HepG2 (cell line): Measurements from ENCODE around the gene ADAT3. TPM values are rescaled to one million over a fixed set of nuclear protein-coding genes. Genes with fewer than 3 reads are reported as not detected.
A peak's percentile ranks its signal among the peaks of the same experiment; 100 is the strongest.

Experiments used
- ATAC-seq: fragments of 200-7000 bp; cut with Tn5 transposase; 3 replicates; pipeline ENCODE4 v1.9.1; 2020; ENCODE audit warnings: mild to moderate bottlenecking, moderate library complexity
- BruUV-seq: library from RNA; stranded (reverse); fragments of 400-500 nt; replicated peaks from 2 replicates; lab custom pipeline; 2021; lab: Mats Ljungman, UMichigan
- CTCF ChIA-PET: fragments of 300-600 bp; formaldehyde crosslinking; extraction: SDS; loops from one replicate; lab custom pipeline; 2021; ENCODE audit warnings: low total read pairs, inconsistent platforms, low intra/inter-chr PET ratio; lab: Yijun Ruan, JAX
- POLR2A ChIA-PET: fragments of 350-600 bp; sonication (Branson Sonifier 250); formaldehyde crosslinking; loops from one replicate; lab custom pipeline; 2020; ENCODE audit warnings: antibody characterized with exemption, inconsistent platforms; lab: Yijun Ruan, JAX
- DNase-seq: peaks from one replicate; pipeline ENCODE4 v3.0.0-alpha.2; 2015; ENCODE audit warnings: low spot score
- FAIRE-seq: peaks from 3 replicates; lab custom pipeline; 2011; peaks lifted over from hg19 to GRCh38; lab: Jason Lieb, UNC
- H2AFZ ChIP-seq: one replicate; pipeline ENCODE4 v1.6.1; 2011; ENCODE audit warnings: low read length, inconsistent platforms
- H3K27ac ChIP-seq: fragments of 300-600 bp; 3 replicates; pipeline ENCODE4 v1.8.0; 2011; ENCODE audit warnings: mixed run types, mild to moderate bottlenecking, mixed read lengths, low read length, inconsistent platforms; ENCODE audit not compliant: insufficient read depth; ENCODE audit errors: extremely low read length
- H3K27me3 ChIP-seq, 2 experiments: fragments of 200-600 bp in 1 of 2; 2 replicates in 1 of 2; 3 replicates in 1 of 2; pipeline versions ENCODE4 v1.6.0 to v1.8.0; 2011; ENCODE audit warnings: low read length in 2 of 2, mild to moderate bottlenecking in 2 of 2, moderate library complexity in 2 of 2, inconsistent platforms in 1 of 2; ENCODE audit not compliant: insufficient read depth in 2 of 2, control insufficient read depth in 1 of 2
- H3K36me3 ChIP-seq, 2 experiments: fragments of 200-600 bp in 1 of 2; replicated peaks in 1 of 2; 2 replicates in 1 of 2; 3 replicates in 1 of 2; pipeline versions ENCODE4 v1.5.1 to v1.8.0; 2011; ENCODE audit warnings: low read length in 2 of 2, inconsistent platforms in 1 of 2; ENCODE audit not compliant: insufficient read depth in 2 of 2, control insufficient read depth in 1 of 2
- H3K4me1 ChIP-seq: 2 replicates; pipeline ENCODE4 v1.5.1; 2012; ENCODE audit warnings: low read length, inconsistent platforms; ENCODE audit not compliant: insufficient read depth
- H3K4me2 ChIP-seq: 2 replicates; pipeline ENCODE4 v1.6.0; 2011; ENCODE audit warnings: low read depth, low read length, inconsistent platforms
- H3K4me3 ChIP-seq, 3 experiments: fragments of 200-600 bp in 1 of 3; sonication (generic), shearing (Covaris generic) in 1 of 3; replicated peaks in 1 of 3; 2 replicates each; pipeline ENCODE4 v1.5.1; 2011 to 2016; ENCODE audit warnings: low read length in 3 of 3, inconsistent platforms in 2 of 3, low read depth in 2 of 3, mild to moderate bottlenecking in 2 of 3, control low read depth in 1 of 3, mixed read lengths in 1 of 3; ENCODE audit not compliant: insufficient read depth in 1 of 3
- H3K79me2 ChIP-seq: one replicate; pipeline ENCODE4 v1.6.1; 2011; ENCODE audit warnings: low read length, inconsistent platforms; ENCODE audit not compliant: insufficient read depth
- H3K9ac ChIP-seq: 2 replicates; pipeline ENCODE4 v1.6.0; 2011; ENCODE audit warnings: mild to moderate bottlenecking, low read depth, low read length, inconsistent platforms; ENCODE audit not compliant: insufficient read depth
- H3K9me3 ChIP-seq: 2 replicates; pipeline ENCODE4 v1.5.1; 2012; ENCODE audit warnings: mild to moderate bottlenecking, low read length
- H4K20me1 ChIP-seq: 2 replicates; pipeline ENCODE4 v1.6.0; 2011; ENCODE audit warnings: inconsistent platforms, mild to moderate bottlenecking, low read length, moderate library complexity; ENCODE audit not compliant: insufficient read depth
- AGO2 ChIP-seq: fragments of 200-400 bp; formaldehyde crosslinking; optimal IDR thresholded peaks from 2 replicates; pipeline ENCODE3; 2017; ENCODE audit warnings: mild to moderate bottlenecking, low read depth, low read length, moderate library complexity
- ATF7 ChIP-seq, 2 experiments: fragments of 450-650 bp in 1 of 2; sonication (generic) in 1 of 2; formaldehyde crosslinking in 1 of 2; IDR thresholded peaks; 2 replicates each; pipeline versions ENCODE4 v1.4.0 to v1.6.1; 2016 to 2020; ENCODE audit warnings: antibody characterized with exemption in 1 of 2, mild to moderate bottlenecking in 1 of 2, missing genetic modification reagents in 1 of 2
- DR1 ChIP-seq: sonication (generic); formaldehyde crosslinking; IDR thresholded peaks from 2 replicates; pipeline ENCODE4 v1.8.0; 2021; ENCODE audit warnings: mild to moderate bottlenecking, missing genetic modification reagents, inconsistent platforms
- HMGXB3 ChIP-seq: sonication (generic); formaldehyde crosslinking; IDR thresholded peaks from 2 replicates; pipeline ENCODE4 v1.4.0; 2020; ENCODE audit warnings: missing genetic modification reagents, borderline replicate concordance
- IRF9 ChIP-seq: sonication (generic); formaldehyde crosslinking; IDR thresholded peaks from 2 replicates; pipeline ENCODE4 v1.8.0; 2022; ENCODE audit warnings: missing genetic modification reagents, mild to moderate bottlenecking, borderline replicate concordance
- KDM3A ChIP-seq: IDR thresholded peaks from 2 replicates; pipeline ENCODE4 v1.6.1; 2018; ENCODE audit warnings: low read depth, missing compliant biosample characterization
- MED1 ChIP-seq: sonication (generic); formaldehyde crosslinking; IDR thresholded peaks from 2 replicates; pipeline ENCODE4 v1.4.0; 2020; ENCODE audit warnings: missing genetic modification reagents
- PHF8 ChIP-seq: sonication (generic); formaldehyde crosslinking; IDR thresholded peaks from 2 replicates; pipeline ENCODE4 v1.5.0; 2020; ENCODE audit warnings: missing genetic modification reagents
- RBFOX2 ChIP-seq: fragments of 200-400 bp; formaldehyde crosslinking; IDR thresholded peaks from 2 replicates; pipeline ENCODE4 v1.6.1; 2017; ENCODE audit warnings: low read depth, mild to moderate bottlenecking, low read length
- ZNF333 ChIP-seq: sonication (generic); formaldehyde crosslinking; IDR thresholded peaks from 2 replicates; pipeline ENCODE4 v1.4.0; 2020; ENCODE audit warnings: mild to moderate bottlenecking, missing genetic modification reagents, borderline replicate concordance
- ZNF687 ChIP-seq: sonication (generic); formaldehyde crosslinking; IDR thresholded peaks from 2 replicates; pipeline ENCODE4 v1.5.1; 2020; ENCODE audit warnings: mild to moderate bottlenecking, missing genetic modification reagents, moderate library complexity
- ZNF772 ChIP-seq: sonication (generic); formaldehyde crosslinking; IDR thresholded peaks from 2 replicates; pipeline ENCODE4 v1.5.0; 2020; ENCODE audit warnings: mild to moderate bottlenecking, missing genetic modification reagents
- ZNF777 ChIP-seq: sonication (generic); formaldehyde crosslinking; IDR thresholded peaks from 2 replicates; pipeline ENCODE4 v1.4.0; 2020; ENCODE audit warnings: missing genetic modification reagents
- WGBS: methylation state at CpG from one replicate; pipeline ENCODE4 v1.1.6; 2017; ENCODE audit warnings: low lambda C conversion rate; 5-methylcytosine and 5-hydroxymethylcytosine counted together
- in situ Hi-C: cut with HindIII; loops from 2 replicates; pipeline ENCODE4 v1.10.0; 2017; ENCODE audit warnings: low pct_unique_long_range_greater_than_20kb; ENCODE audit not compliant: extremely low pct_ligation_motif_present
- intact Hi-C: fragments of 100-400 bp; cut with micrococcal nuclease; formaldehyde crosslinking; loops from one replicate; pipeline ENCODE4 v1.10.0; 2022; ENCODE audit not compliant: unreplicated experiment
- polyA plus RNA-seq, 8 experiments: library from polyadenylated mRNA; depleted of rRNA in 3 of 8; stranded (reverse) in 7 of 8; unstranded in 1 of 8; fragments of >200 nt; fragmentation: Illumina TruSeq in 4 of 8; extraction: Trizol in 4 of 8; gene quantifications; 2 replicates each; pipeline versions ENCODE4 v1.2.1 to v1.2.3, GENCODE V29; 2011 to 2016; ENCODE audit warnings: low read depth in 4 of 8, missing spikeins in 1 of 8, mixed read lengths in 1 of 8; ENCODE audit not compliant: insufficient read depth in 1 of 8
- total RNA-seq, 5 experiments: library from RNA; depleted of rRNA; stranded (reverse); fragments of >200 nt; fragmentation: Illumina TruSeq; extraction: Trizol; gene quantifications; 2 replicates each; pipeline ENCODE4 v1.2.3, GENCODE V29; 2016; ENCODE audit warnings: low read depth in 1 of 5

The ADAT3 gene
- total and polyA plus RNA-seq, 2 of the 13 experiments (the other 11 are each of a cell fraction or from before 2014, with no cell fraction given) = 0.95 to 3.5 TPM

- ATAC-seq (peak; percentile 8; the same call in 2 of the 3 replicates), DNase-seq (no peak), FAIRE-seq (no peak)
- peaks cover 16% of the 10 kb centered on the region for H4K20me1 ChIP-seq
- POLR2A ChIA-PET = interaction anchor here (0.6 to 1.1 kb wide), 6 partner anchors 9 to 814 kb away, joined by 3 to 9 read pairs (median 5); no protein-coding TSS in a partner anchor
- no peak overlapping the region for H2AFZ ChIP-seq
- in situ Hi-C loops (no loop called here), intact Hi-C loops (no loop called here)
- under 1% methylated on average over 21 of the region's 56 CpGs for WGBS
- peak overlapping the region; percentile 91 for H3K4me2 ChIP-seq
- CTCF ChIA-PET = no interaction called here
- H3K4me1 ChIP-seq = peaks cover 50% of the 10 kb centered on the region
- peaks cover 0 to 3% of the 10 kb centered on the region in 2 experiments; a peak in 1 of 5 replicates for H3K36me3 ChIP-seq
- peak overlapping the region; percentile 63 for H3K27ac ChIP-seq
- H3K79me2 ChIP-seq = peaks cover 32% of the 10 kb centered on the region
- H3K9me3 ChIP-seq = no peaks in the 10 kb centered on the region
- H3K27me3 ChIP-seq = no peaks in the 10 kb centered on the region
- no TSS peak for BruUV-seq
- H3K4me3 ChIP-seq = peak overlapping the region; percentile 77 to 99 (median 89)
- peak overlapping the region; percentile 90 for H3K9ac ChIP-seq
- TF ChIP-seq IRF9 (CRISPR knock-in tag) = 0 out of 2 replicates have a peak, but pooled peaks have one; percentile 16
- no peak for TF ChIP-seq HMGXB3 (CRISPR knock-in tag)
- no peak for TF ChIP-seq ATF7 (IDR thresholded peaks at IDR 0.05)
- no peak for TF ChIP-seq ATF7 (CRISPR knock-in tag; IDR thresholded peaks at IDR 0.05)
- peak; percentile 38; the same call in 1 of the 2 replicates for TF ChIP-seq ZNF333 (CRISPR knock-in tag)
- no peak for TF ChIP-seq MED1 (CRISPR knock-in tag)
- TF ChIP-seq ZNF687 (CRISPR knock-in tag) = peak; percentile 55; the same call in 1 of the 2 replicates
- 0 out of 2 replicates have a peak, but pooled peaks have one; percentile 9 for TF ChIP-seq DR1 (CRISPR knock-in tag)
- 0 out of 2 replicates have a peak, but pooled peaks have one; percentile 7 for TF ChIP-seq ZNF772 (CRISPR knock-in tag)
- TF ChIP-seq KDM3A = 0 out of 2 replicates have a peak, but pooled peaks have one; percentile 6
- TF ChIP-seq AGO2 = peak; percentile 49
- TF ChIP-seq ZNF777 (CRISPR knock-in tag) = peak; percentile 58; the same call in 1 of the 2 replicates
- peak; percentile 71; the same call in 1 of the 2 replicates for TF ChIP-seq RBFOX2
- TF ChIP-seq PHF8 (CRISPR knock-in tag) = peak; percentile 44; the same call in 1 of the 2 replicates
These were observed 20.4 kb upstream of the ADAT3 start for GRCh38 chr19:1884719-1885334.
